ENCODE measurements around the gene CNTNAP5. TPM values are rescaled to one million over a fixed set of nuclear protein-coding genes. Genes with fewer than 3 reads are reported as not detected.

CNTNAP5 gene
- total and polyA plus RNA-seq, 2 of the 8 experiments (the other 6 are each of a cell fraction or from before 2014, with no cell fraction given) = 0.11 to 0.76 TPM

- Histone ChIP-seq H3K23ac (ENCODE audit: insufficient read length) (no peak overlapping the region), H3K14ac (ENCODE audit: insufficient read length) (no peak overlapping the region), H3K36me3 (ENCODE audit: control insufficient read depth in 2 of 4, insufficient read depth in 4 of 4, low read length in 3 of 4) (no peaks in the 10 kb centered on the region; a peak in 1 of 8 replicates), H2BK12ac (ENCODE audit: low read depth, low read length) (no peak overlapping the region), H4K8ac (ENCODE audit: extremely low read depth, insufficient read depth, low read length) (no peak overlapping the region), H2AFZ (ENCODE audit: low read length) (no peak overlapping the region), H2BK15ac (ENCODE audit: low read length) (no peak overlapping the region; the same call in 1 of the 2 replicates), H3K9me3 (ENCODE audit: insufficient read depth in 2 of 2, low read depth in 1 of 2, low read length in 1 of 2) (peaks cover 0 to 4% of the 10 kb centered on the region in 2 experiments; a peak in 1 of 4 replicates), H3K9ac (replicated peaks in 1 of 4; ENCODE audit: extremely low read depth in 1 of 4, low read depth in 3 of 4, low read length in 3 of 4) (no peak overlapping the region), H3K4me2 (ENCODE audit: insufficient read depth in 1 of 2, low read depth in 2 of 2, low read length in 2 of 2) (no peak overlapping the region), H4K5ac (ENCODE audit: insufficient read length, low read depth, low read length) (no peak overlapping the region), H2BK5ac (ENCODE audit: low read depth, low read length) (no peak overlapping the region), H2BK20ac (ENCODE audit: low read length) (no peak overlapping the region; the same call in 1 of the 2 replicates), H3K27ac (ENCODE audit: low read depth, low read length) (no peak overlapping the region), H3K79me2 (ENCODE audit: control insufficient read depth in 1 of 2, insufficient read depth in 2 of 2, low read length in 2 of 2) (no peaks in the 10 kb centered on the region), H3K4me1 (replicated peaks in 1 of 4; ENCODE audit: control insufficient read depth in 3 of 4, insufficient read depth in 4 of 4, low read length in 3 of 4) (no peaks in the 10 kb centered on the region), H3K18ac (ENCODE audit: extremely low read depth, low read length) (no peak overlapping the region), H2BK120ac (replicated peaks; ENCODE audit: low read depth, low read length) (no peak overlapping the region), H4K20me1 (replicated peaks in 1 of 2; ENCODE audit: control insufficient read depth in 1 of 2, insufficient read depth in 2 of 2, low read length in 2 of 2) (no peaks in the 10 kb centered on the region), H3K79me1 (ENCODE audit: low read depth, low read length) (no peaks in the 10 kb centered on the region), H3K4me3 (ENCODE audit: extremely low read depth in 1 of 4, insufficient read depth in 2 of 4, low read depth in 3 of 4, low read length in 4 of 4) (no peak overlapping the region), H4K91ac (replicated peaks; ENCODE audit: insufficient read length, low read length) (no peak overlapping the region), H2AK5ac (ENCODE audit: low read depth, low read length) (no peak overlapping the region), H3K27me3 (replicated peaks in 1 of 4; ENCODE audit: control insufficient read depth in 3 of 4, extremely low read depth in 1 of 4, insufficient read depth in 3 of 4, low read length in 3 of 4) (no peaks in the 10 kb centered on the region), H3K23me2 (ENCODE audit: low read depth, low read length) (no peaks in the 10 kb centered on the region), H3K56ac (replicated peaks; ENCODE audit: insufficient read length, low read depth, low read length) (no peak overlapping the region), H3K4ac (replicated peaks; ENCODE audit: insufficient read length, low read depth, low read length) (no peak overlapping the region)
- 93% methylated on average over 4 of the region's 4 CpGs; no CpG with 5 or more reads in 1 of the 2 experiments for WGBS, 2 experiments (ENCODE audit: extremely low coverage in 1 of 2, insufficient coverage in 1 of 2, insufficient read length in 1 of 2, insufficient replicate concordance in 2 of 2, low coverage in 1 of 2, low lambda C conversion rate in 2 of 2, missing lambda C conversion rate in 1 of 2)
- POLR2A ChIA-PET (ENCODE audit: partially characterized antibody) = no interaction called here
- CTCF ChIA-PET (ENCODE audit: partially characterized antibody) = no interaction called here
- no peak for DNase-seq (ENCODE audit: low read depth in 1 of 2, low spot score in 2 of 2)
- no peak for FAIRE-seq
- TF ChIP-seq SAP30 (IDR thresholded peaks at IDR 0.05; ENCODE audit: insufficient read depth, insufficient replicate concordance, low read length) (no peak), TAF7 (optimal IDR thresholded peaks at IDR 0.05; ENCODE audit: borderline replicate concordance, low read depth, low read length) (no peak), GABPA (IDR thresholded peaks at IDR 0.05; ENCODE audit: borderline replicate concordance, insufficient read depth, low read length) (no peak), KDM4A (IDR thresholded peaks at IDR 0.05; ENCODE audit: low read depth, low read length, severe bottlenecking) (no peak), CHD1 (IDR thresholded peaks at IDR 0.05; ENCODE audit: low read depth, low read length) (no peak), BACH1 (IDR thresholded peaks at IDR 0.05; ENCODE audit: low read length) (no peak), RXRA (IDR thresholded peaks at IDR 0.05; ENCODE audit: insufficient read depth, low read depth, low read length) (no peak), E2F6 (IDR thresholded peaks at IDR 0.05) (no peak), BCL11A (IDR thresholded peaks at IDR 0.05; ENCODE audit: low read depth in 2 of 2, low read length in 2 of 2) (no peak), CHD2 (IDR thresholded peaks at IDR 0.05; ENCODE audit: low read length) (no peak), RAD21 (IDR thresholded peaks at IDR 0.05 in 1 of 2, conservative IDR thresholded peaks at IDR 0.05 in 1 of 2; ENCODE audit: low read depth in 2 of 2, low read length in 2 of 2) (no peak), KDM1A (IDR thresholded peaks at IDR 0.05; ENCODE audit: borderline replicate concordance, low read length) (no peak), TAF1 (IDR thresholded peaks at IDR 0.05; ENCODE audit: low read depth, low read length) (no peak)
Observed at GRCh38 chr2:124065636-124066035, 40.5 kb downstream of the CNTNAP5 start.

Measured in H1 (cell line).